Measurements from ENCODE around the gene EPB41L4B. TPM values are rescaled to one million over a fixed set of nuclear protein-coding genes. Genes with fewer than 3 reads are reported as not detected.

EPB41L4B gene
- total RNA-seq, 1 experiment from 2014 or later, result 8.1 TPM

DNA sequence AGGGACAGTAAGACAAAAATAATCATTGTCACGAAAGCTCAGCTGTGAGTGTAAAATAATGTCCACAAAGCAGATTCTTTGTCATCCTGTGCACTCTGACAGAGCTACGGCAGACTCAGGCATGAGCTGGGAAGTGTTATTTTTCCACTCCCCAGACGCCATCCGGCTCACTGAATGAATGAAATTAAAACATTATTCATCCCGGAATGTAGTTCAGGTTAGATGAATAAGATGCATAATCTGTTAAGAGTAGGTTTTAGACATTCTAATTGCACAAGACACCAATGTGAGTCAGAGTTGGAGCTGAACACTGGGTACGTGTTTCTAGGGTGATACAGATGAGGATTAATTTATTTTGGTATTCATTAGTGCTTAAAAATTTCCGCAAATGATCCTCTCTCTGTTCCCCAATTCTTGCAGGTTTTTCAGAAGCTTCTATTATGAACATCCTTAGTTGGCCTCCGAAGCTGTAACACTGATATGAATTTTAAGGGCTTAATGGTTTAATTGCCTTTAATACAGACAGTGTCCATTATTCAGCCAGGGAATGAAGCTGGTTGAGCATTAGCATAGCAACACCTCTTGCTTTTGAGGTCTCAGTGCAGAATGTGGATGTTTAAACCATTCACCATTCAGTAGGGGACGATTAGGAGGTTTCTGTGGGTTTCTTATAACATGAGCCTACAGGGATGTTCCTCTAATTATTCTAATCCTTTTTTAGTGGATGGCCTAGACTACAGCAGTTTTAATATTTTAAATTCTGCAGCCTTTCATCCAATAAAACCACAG lies 88.2 kb downstream of the EPB41L4B start (continued):
- TF ChIP-seq POLR2A (IDR thresholded peaks at IDR 0.05; ENCODE audit: borderline replicate concordance, extremely low read depth, insufficient read depth, insufficient read length) (no peak), FOSL1 (IDR thresholded peaks at IDR 0.05; ENCODE audit: low read depth) (no peak), TCF7L2 (IDR thresholded peaks at IDR 0.05; ENCODE audit: borderline replicate concordance, extremely low read depth, insufficient read depth, insufficient read length) (no peak)

DNA sequence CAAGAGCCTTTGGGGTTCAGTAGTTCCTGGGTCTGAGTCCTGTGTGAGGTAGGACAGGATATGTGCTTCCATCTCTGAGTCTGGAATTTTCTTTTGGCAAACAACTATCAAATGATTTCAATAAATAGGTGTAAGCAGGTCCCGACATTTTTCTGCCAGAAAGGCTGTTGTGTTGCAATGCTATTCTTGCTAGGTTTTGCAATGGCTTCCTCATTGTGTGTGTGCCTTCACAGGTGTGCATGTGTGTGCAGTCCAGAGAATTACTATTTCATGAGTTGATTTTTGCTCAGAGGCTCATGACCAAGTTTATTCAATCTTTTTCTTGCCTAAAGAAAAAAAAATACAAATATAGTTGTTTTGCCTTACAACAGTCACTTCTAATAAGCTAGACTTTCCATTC lies 89.3 kb downstream of the EPB41L4B start:
- no peaks in the 10 kb centered on the region for H3K9me3 ChIP-seq (ENCODE audit: control insufficient read depth in 1 of 2, insufficient read depth in 1 of 2, low read depth in 1 of 2, low read length in 2 of 2)
- no peaks in the 10 kb centered on the region for H3K27me3 ChIP-seq (ENCODE audit: insufficient read depth, low read length)
- no peak overlapping the region for H3K4me3 ChIP-seq (replicated peaks in 1 of 2; ENCODE audit: low read depth in 1 of 2, low read length in 2 of 2)
- no TSS peak for BruUV-seq (replicated peaks)
- RAD21 ChIA-PET (ENCODE audit: low non-redundant PET in 1 of 2, low total read pairs in 2 of 2, uncharacterized antibody in 2 of 2, unreplicated experiment in 2 of 2), result no interaction called here
- H4K20me1 ChIP-seq (ENCODE audit: insufficient read depth), result no peaks in the 10 kb centered on the region
- CTCF ChIA-PET, result no interaction called here
- intact Hi-C loops (cut with micrococcal nuclease), result no loop called here
- TF ChIP-seq, protein P1, sequence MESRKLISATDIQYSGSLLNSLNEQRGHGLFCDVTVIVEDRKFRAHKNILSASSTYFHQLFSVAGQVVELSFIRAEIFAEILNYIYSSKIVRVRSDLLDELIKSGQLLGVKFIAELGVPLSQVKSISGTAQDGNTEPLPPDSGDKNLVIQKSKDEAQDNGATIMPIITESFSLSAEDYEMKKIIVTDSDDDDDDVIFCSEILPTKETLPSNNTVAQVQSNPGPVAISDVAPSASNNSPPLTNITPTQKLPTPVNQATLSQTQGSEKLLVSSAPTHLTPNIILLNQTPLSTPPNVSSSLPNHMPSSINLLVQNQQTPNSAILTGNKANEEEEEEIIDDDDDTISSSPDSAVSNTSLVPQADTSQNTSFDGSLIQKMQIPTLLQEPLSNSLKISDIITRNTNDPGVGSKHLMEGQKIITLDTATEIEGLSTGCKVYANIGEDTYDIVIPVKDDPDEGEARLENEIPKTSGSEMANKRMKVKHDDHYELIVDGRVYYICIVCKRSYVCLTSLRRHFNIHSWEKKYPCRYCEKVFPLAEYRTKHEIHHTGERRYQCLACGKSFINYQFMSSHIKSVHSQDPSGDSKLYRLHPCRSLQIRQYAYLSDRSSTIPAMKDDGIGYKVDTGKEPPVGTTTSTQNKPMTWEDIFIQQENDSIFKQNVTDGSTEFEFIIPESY (IDR thresholded peaks at IDR 0.05; ENCODE audit: extremely low read depth, insufficient replicate concordance, low read length), result no peak
- TF ChIP-seq JUND (IDR thresholded peaks at IDR 0.05) (no peak), POLR2AphosphoS5 (IDR thresholded peaks at IDR 0.05; ENCODE audit: low read depth, low read length) (no peak)
- H3K4me1 ChIP-seq (ENCODE audit: control insufficient read depth in 1 of 2, insufficient read depth in 2 of 2, low read length in 2 of 2), result no peaks in the 10 kb centered on the region
- no peaks in the 10 kb centered on the region for H3K79me2 ChIP-seq (ENCODE audit: insufficient read depth, low read length)
- ATAC-seq (no peak), DNase-seq (ENCODE audit: low read depth, low spot score) (no peak)
- no peak overlapping the region for H3K4me2 ChIP-seq (ENCODE audit: low read length)
- POLR2A ChIA-PET, result no interaction called here
- H3K9me2 ChIP-seq (ENCODE audit: insufficient read depth), result no peaks in the 10 kb centered on the region
- no peak overlapping the region for H3K27ac ChIP-seq (ENCODE audit: low read depth, low read length)
- H3K9ac ChIP-seq (ENCODE audit: low read length), result no peak overlapping the region
- H2AFZ ChIP-seq (ENCODE audit: low read depth, low read length, poor library complexity, severe bottlenecking), result no peak overlapping the region
- H3K36me3 ChIP-seq (ENCODE audit: control insufficient read depth in 1 of 2, insufficient read depth in 2 of 2, low read length in 2 of 2), result no peaks in the 10 kb centered on the region
